Measurements from ENCODE around the gene ERGIC1. TPM values are rescaled to one million over a fixed set of nuclear protein-coding genes. Genes with fewer than 3 reads are reported as not detected.
"Not testable (repeated sequence)": the region's sequence is repeated elsewhere in the genome, so short reads cannot be mapped to it uniquely, and the experiment has no call there.

The ERGIC1 gene, protein sequence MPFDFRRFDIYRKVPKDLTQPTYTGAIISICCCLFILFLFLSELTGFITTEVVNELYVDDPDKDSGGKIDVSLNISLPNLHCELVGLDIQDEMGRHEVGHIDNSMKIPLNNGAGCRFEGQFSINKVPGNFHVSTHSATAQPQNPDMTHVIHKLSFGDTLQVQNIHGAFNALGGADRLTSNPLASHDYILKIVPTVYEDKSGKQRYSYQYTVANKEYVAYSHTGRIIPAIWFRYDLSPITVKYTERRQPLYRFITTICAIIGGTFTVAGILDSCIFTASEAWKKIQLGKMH
- total RNA-seq, result 46.4 TPM

DNA sequence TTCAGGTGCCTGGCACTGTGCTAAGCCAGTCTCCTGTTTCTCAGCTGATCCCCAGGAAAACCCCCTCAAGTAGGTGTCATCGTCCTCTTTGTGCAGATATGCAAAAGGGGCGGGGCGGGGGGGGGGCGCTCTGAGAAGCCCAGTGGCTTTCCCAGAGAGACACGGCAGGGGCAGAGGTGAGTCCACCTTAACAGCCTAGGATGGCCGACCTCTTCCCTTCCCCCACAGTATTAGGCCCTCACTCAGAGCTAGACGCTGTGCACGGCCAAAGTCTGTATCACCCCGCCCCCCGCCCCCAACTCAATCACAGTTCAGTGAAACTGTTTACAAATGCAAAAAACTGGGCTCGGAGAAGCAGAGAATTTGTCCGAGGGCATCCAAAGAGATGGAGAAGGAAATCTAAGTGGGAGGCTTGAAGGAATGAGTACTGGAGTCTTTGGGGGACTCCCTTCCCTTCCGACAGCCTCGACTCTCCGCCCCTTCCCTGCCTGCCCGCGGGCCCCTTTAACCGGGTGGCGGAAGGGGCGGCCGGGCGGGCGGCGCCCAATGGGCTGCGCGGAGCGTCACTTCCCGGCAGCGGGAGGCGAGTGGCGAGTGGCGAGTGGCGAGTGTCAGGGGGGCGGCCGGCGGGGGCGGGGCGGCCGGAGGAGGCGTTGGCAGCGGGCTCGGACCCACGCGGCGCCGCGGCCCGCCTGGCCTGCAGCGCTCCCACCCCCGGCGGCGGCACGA, at the start of gene ERGIC1:
Gene ERGIC1, plus strand, starts transcription at position 566 of the 729 bp plus-strand sequence. Its CDS starts 163 bp downstream, at position 729.
- peaks cover 37 to 46% (median 40%) of the 10 kb centered on the region in 3 donors for H3K4me1 ChIP-seq (ENCODE audit: control insufficient read depth in 3 of 3, insufficient read depth in 3 of 3, low read length in 3 of 3)
- peak within 1 kb of the TSS; percentile 90 for H3K27ac ChIP-seq (ENCODE audit: low read depth, low read length)
- no peaks in the 10 kb centered on the region for H3K9me3 ChIP-seq (ENCODE audit: control insufficient read depth in 3 of 3, low read length in 3 of 3)
- H3K9ac ChIP-seq (ENCODE audit: low read depth in 1 of 3, low read length in 3 of 3), result peak within 1 kb of the TSS; percentile 85 to 91 (median 86)
- H3K36me3 ChIP-seq (ENCODE audit: control insufficient read depth in 3 of 3, insufficient read depth in 3 of 3, low read length in 3 of 3), result peaks cover 0 to 5% (median 3%) of the 10 kb centered on the region in 3 donors
- H3K4me3 ChIP-seq (ENCODE audit: low read length in 3 of 3), result peak within 1 kb of the TSS; percentile 85 to 88 (median 87)
- H3K27me3 ChIP-seq (ENCODE audit: control insufficient read depth in 3 of 3, insufficient read depth in 3 of 3, low read length in 3 of 3), result no peaks in the 10 kb centered on the region

DNA sequence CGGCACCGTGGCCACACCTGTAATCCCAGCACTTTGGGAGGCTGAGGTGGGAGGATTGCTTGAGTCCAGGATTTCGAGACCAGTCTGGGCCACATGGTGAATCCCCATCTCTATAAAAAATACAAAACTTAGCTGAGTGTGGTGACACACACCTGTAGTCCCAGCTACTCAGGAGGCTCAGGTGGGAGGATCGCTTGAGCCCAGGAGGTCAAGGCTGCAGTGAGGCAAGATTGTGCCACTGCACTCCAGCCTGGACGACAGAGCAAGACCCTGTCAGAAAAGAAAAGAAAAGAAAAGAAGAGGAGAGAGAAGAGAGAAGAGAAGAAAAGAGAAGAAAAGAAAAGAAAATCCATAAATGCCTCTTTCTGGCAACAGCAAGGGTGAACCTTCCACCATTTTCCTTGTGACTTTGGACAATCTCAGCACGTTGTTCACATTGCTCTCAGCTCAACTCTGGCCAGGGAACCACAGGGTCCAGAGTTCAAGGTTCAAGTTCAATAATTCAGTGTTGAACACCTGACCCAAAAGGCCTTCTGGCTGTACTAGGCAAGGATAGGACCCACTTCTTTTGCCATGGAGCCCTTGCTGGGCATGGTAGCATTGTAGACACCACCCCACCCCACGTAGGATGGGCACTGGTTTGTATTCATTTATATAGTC, 48.5 kb upstream of the ERGIC1 start:
- no peaks in the 10 kb centered on the region for H3K27me3 ChIP-seq (ENCODE audit: control insufficient read depth in 3 of 3, insufficient read depth in 3 of 3, low read length in 3 of 3)
- no peak overlapping the region for H3K4me3 ChIP-seq (ENCODE audit: low read length in 3 of 3)
- H3K36me3 ChIP-seq (ENCODE audit: control insufficient read depth in 3 of 3, insufficient read depth in 3 of 3, low read length in 3 of 3), result no peaks in the 10 kb centered on the region
- peaks cover 17 to 21% (median 20%) of the 10 kb centered on the region in 3 donors for H3K4me1 ChIP-seq (ENCODE audit: control insufficient read depth in 3 of 3, insufficient read depth in 3 of 3, low read length in 3 of 3)
- no peak overlapping the region for H3K27ac ChIP-seq (ENCODE audit: low read depth, low read length)
- H3K9me3 ChIP-seq (ENCODE audit: control insufficient read depth in 3 of 3, low read length in 3 of 3), result no peaks in the 10 kb centered on the region
- H3K9ac ChIP-seq (ENCODE audit: low read depth in 1 of 3, low read length in 3 of 3), result no peak overlapping the region

DNA sequence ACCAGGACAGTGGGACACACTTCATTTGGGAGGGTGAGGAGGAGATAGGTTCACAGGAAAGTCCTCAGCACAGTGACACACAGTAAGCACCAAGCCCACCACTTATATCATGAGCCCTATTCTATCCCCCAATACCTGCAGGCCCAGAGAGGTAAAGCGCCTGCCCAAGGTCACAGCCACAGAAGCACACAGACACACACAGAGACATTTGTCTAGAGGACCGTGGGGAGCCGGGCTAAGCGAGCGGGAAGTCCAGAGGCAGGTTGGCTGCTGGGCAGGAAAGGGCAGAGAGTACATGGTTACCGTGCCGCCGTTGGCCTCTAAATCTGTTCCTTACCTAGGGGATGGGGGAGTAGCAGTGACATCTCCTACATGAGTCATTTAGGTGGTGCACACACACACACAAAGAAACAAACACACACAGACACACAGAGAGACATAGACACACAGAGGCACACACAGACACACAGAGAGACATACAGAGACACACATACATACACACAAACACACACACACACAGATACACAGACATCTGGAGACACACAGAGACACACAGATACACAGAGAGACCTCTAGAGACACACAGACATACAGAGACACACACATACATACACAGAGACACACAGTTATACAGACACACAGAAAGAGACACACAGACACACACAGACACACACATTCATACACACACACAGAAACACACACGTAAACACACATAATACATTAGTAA, 47.2 kb upstream of the ERGIC1 start:
- Histone ChIP-seq H3K27ac (ENCODE audit: low read depth, low read length) (no peak overlapping the region), H3K9ac (ENCODE audit: low read depth in 1 of 3, low read length in 3 of 3) (no peak overlapping the region), H3K4me1 (ENCODE audit: control insufficient read depth in 3 of 3, insufficient read depth in 3 of 3, low read length in 3 of 3) (peaks cover 30 to 33% (median 33%) of the 10 kb centered on the region in 3 donors), H3K4me3 (ENCODE audit: low read length in 3 of 3) (no peak overlapping the region), H3K36me3 (ENCODE audit: control insufficient read depth in 3 of 3, insufficient read depth in 3 of 3, low read length in 3 of 3) (no peaks in the 10 kb centered on the region), H3K9me3 (ENCODE audit: control insufficient read depth in 3 of 3, low read length in 3 of 3) (no peaks in the 10 kb centered on the region), H3K27me3 (ENCODE audit: control insufficient read depth in 3 of 3, insufficient read depth in 3 of 3, low read length in 3 of 3) (no peaks in the 10 kb centered on the region)

- not testable (repeated sequence) for H3K27me3 ChIP-seq (ENCODE audit: control insufficient read depth in 3 of 3, insufficient read depth in 3 of 3, low read length in 3 of 3); H3K27ac ChIP-seq (ENCODE audit: low read depth, low read length); H3K36me3 ChIP-seq (ENCODE audit: control insufficient read depth in 3 of 3, insufficient read depth in 3 of 3, low read length in 3 of 3); H3K9me3 ChIP-seq (ENCODE audit: control insufficient read depth in 3 of 3, low read length in 3 of 3); H3K9ac ChIP-seq (ENCODE audit: low read depth in 1 of 3, low read length in 3 of 3); H3K4me3 ChIP-seq (ENCODE audit: low read length in 3 of 3)
- H3K4me1 ChIP-seq (ENCODE audit: control insufficient read depth in 3 of 3, insufficient read depth in 3 of 3, low read length in 3 of 3), result peaks cover 36 to 39% (median 38%) of the 10 kb centered on the region in 3 donors
These were observed 46.5 kb upstream of the ERGIC1 start for GRCh38 chr5:172787538-172787937.

GRCh38 chr5:172788771-172789686, 45.0 kb upstream of the ERGIC1 start:
- Histone ChIP-seq H3K9ac (ENCODE audit: low read depth in 1 of 3, low read length in 3 of 3) (peak overlapping the region; percentile 19 to 66 (median 57)), H3K4me1 (ENCODE audit: control insufficient read depth in 3 of 3, insufficient read depth in 3 of 3, low read length in 3 of 3) (peaks cover 47 to 53% (median 53%) of the 10 kb centered on the region in 3 donors), H3K9me3 (ENCODE audit: control insufficient read depth in 3 of 3, low read length in 3 of 3) (no peaks in the 10 kb centered on the region), H3K36me3 (ENCODE audit: control insufficient read depth in 3 of 3, insufficient read depth in 3 of 3, low read length in 3 of 3) (no peaks in the 10 kb centered on the region), H3K27me3 (ENCODE audit: control insufficient read depth in 3 of 3, insufficient read depth in 3 of 3, low read length in 3 of 3) (no peaks in the 10 kb centered on the region), H3K27ac (ENCODE audit: low read depth, low read length) (peak overlapping the region; percentile 74), H3K4me3 (ENCODE audit: low read length in 3 of 3) (peak overlapping the region in 1 of 3 donors; percentile 5)

GRCh38 chr5:172789687-172790495, 44.2 kb upstream of the ERGIC1 start:
- Histone ChIP-seq H3K4me3 (ENCODE audit: low read length in 3 of 3) (no peak overlapping the region), H3K27ac (ENCODE audit: low read depth, low read length) (peak overlapping the region; percentile 74), H3K36me3 (ENCODE audit: control insufficient read depth in 3 of 3, insufficient read depth in 3 of 3, low read length in 3 of 3) (no peaks in the 10 kb centered on the region), H3K27me3 (ENCODE audit: control insufficient read depth in 3 of 3, insufficient read depth in 3 of 3, low read length in 3 of 3) (no peaks in the 10 kb centered on the region), H3K9ac (ENCODE audit: low read depth in 1 of 3, low read length in 3 of 3) (peak overlapping the region; percentile 18 to 66 (median 57)), H3K9me3 (ENCODE audit: control insufficient read depth in 3 of 3, low read length in 3 of 3) (no peaks in the 10 kb centered on the region), H3K4me1 (ENCODE audit: control insufficient read depth in 3 of 3, insufficient read depth in 3 of 3, low read length in 3 of 3) (peaks cover 54 to 60% (median 60%) of the 10 kb centered on the region in 3 donors)

DNA sequence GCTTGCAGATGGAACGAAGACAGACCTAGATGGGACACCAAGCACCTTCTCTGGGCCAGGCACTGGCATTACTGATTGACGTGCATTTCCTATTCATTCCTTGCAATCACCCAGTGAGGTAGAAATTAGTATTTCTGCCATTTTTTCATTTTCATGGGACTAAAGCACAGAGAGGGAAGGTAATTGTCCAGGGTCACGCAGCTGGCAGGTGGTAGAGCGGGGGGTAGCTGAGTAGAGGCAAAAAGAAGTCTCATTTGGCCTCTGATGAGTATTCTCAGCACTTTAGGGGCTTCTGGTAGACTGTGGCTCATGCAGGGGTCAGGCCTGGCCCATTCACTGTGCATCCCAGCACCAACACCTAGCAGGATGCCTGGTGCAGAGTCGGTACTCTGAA, 43.6 kb upstream of the ERGIC1 start:
- Histone ChIP-seq H3K4me1 (ENCODE audit: control insufficient read depth in 3 of 3, insufficient read depth in 3 of 3, low read length in 3 of 3) (peaks cover 60 to 66% (median 66%) of the 10 kb centered on the region in 3 donors), H3K27ac (ENCODE audit: low read depth, low read length) (no peak overlapping the region), H3K4me3 (ENCODE audit: low read length in 3 of 3) (no peak overlapping the region)

DNA sequence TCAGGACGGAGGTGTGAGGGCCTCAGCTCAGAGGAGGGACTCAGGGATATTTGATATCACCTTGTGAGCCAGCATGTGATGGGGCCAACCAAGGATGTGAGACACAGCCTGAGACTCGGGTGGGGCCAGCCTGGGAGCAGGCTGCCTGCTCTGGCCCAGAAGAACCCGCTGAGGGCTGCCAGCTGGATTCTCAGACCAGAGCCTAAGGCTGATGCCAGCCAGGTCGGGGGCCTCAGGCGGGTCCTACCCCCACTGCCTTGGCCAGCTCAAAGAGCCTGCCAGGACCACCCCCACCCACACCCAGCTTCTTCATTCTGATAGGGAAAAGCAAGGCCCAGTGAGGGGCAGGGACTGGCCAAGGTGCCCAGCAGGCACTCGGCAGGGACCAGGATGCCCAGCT, 42.8 kb upstream of the ERGIC1 start:
- Histone ChIP-seq H3K9me3 (ENCODE audit: control insufficient read depth in 3 of 3, low read length in 3 of 3) (no peaks in the 10 kb centered on the region), H3K36me3 (ENCODE audit: control insufficient read depth in 3 of 3, insufficient read depth in 3 of 3, low read length in 3 of 3) (no peaks in the 10 kb centered on the region), H3K4me3 (ENCODE audit: low read length in 3 of 3) (no peak overlapping the region), H3K9ac (ENCODE audit: low read depth in 1 of 3, low read length in 3 of 3) (peak overlapping the region in 2 of 3 donors; percentile 27 to 66), H3K27ac (ENCODE audit: low read depth, low read length) (peak overlapping the region; percentile 88), H3K27me3 (ENCODE audit: control insufficient read depth in 3 of 3, insufficient read depth in 3 of 3, low read length in 3 of 3) (no peaks in the 10 kb centered on the region), H3K4me1 (ENCODE audit: control insufficient read depth in 3 of 3, insufficient read depth in 3 of 3, low read length in 3 of 3) (peaks cover 63 to 73% (median 68%) of the 10 kb centered on the region in 3 donors)

More for the DNA sequence above, 43.6 kb upstream of the ERGIC1 start:
- Histone ChIP-seq H3K9me3 (ENCODE audit: control insufficient read depth in 3 of 3, low read length in 3 of 3) (no peaks in the 10 kb centered on the region), H3K36me3 (ENCODE audit: control insufficient read depth in 3 of 3, insufficient read depth in 3 of 3, low read length in 3 of 3) (no peaks in the 10 kb centered on the region), H3K27me3 (ENCODE audit: control insufficient read depth in 3 of 3, insufficient read depth in 3 of 3, low read length in 3 of 3) (no peaks in the 10 kb centered on the region), H3K9ac (ENCODE audit: low read depth in 1 of 3, low read length in 3 of 3) (peak overlapping the region in 1 of 3 donors; percentile 66)

All from skeletal muscle tissue (tissue), 4 donors.